SH-SY5Y (cell line): ENCODE results near the gene RCOR1.

ENCODE experiments used
- GATA2 ChIP-seq: IDR thresholded peaks from 2 replicates; pipeline ENCODE4 v1.6.1; 2011; ENCODE audit warnings: mild to moderate bottlenecking, low read depth, low read length
- GATA3 ChIP-seq: IDR thresholded peaks from 2 replicates; pipeline ENCODE4 v1.6.1; 2011; ENCODE audit warnings: low read depth, mild to moderate bottlenecking, low read length, moderate library complexity

DNA sequence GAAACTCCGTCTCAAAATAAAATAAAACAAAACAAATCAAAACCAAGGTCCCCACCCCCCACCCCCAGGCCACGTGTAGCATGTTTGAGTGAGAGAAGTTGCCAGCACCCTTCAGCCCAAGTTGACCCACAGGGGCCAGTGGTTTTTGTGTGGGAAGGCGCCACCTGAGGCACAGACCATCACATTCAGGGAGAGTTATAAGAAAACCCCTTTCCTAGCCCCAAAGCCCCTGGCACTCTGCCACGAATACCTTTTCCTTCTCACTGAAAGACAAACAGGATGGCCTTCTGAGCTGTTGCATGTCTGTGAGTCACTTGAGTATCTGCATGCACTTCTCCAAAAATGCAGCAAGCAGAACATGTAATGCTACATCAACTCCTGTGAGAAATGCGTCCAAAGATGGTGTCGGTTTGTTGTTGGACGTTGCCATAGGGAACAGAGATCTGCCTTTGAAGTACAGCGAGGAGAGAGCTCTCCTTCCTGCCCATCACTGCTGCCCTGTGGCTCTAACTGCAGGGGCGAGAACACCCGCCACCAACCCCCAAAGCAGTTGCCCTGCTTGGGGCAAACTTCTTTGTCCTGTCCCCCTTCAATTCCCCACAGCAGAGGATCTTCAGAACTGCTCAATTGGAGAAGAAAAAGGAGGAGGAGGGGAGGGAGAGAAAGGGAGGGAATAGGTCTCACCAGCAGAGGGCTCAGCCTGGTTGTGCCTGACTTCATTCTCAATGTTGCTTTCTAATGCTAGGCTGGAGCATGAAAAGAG, 182.1 kb downstream of the RCOR1 start:
- no peak for TF ChIP-seq GATA2
- no peak for TF ChIP-seq GATA3
